Omental fat pad (tissue), 4 donors: Measurements from ENCODE around the gene HEATR5A. TPM values are rescaled to one million over a fixed set of nuclear protein-coding genes. Genes with fewer than 3 reads are reported as not detected.
A peak's percentile ranks its signal among the peaks of the same experiment; 100 is the strongest.
"Not testable (repeated sequence)": the region's sequence is repeated elsewhere in the genome, so short reads cannot be mapped to it uniquely, and the experiment has no call there.

Experiments
- ATAC-seq: fragments of 150-250 bp; one replicate; pipeline ENCODE4 v1.9.1; 2016; ENCODE audit warnings: mild to moderate bottlenecking, moderate library complexity; ENCODE audit not compliant: low FRiP score
- DNase-seq: peaks from one replicate; pipeline ENCODE4 v3.0.0-alpha.2; 2019; ENCODE audit warnings: low spot score
- CTCF ChIP-seq, 3 donors: fragments of 450-650 bp; IDR thresholded peaks; one replicate each; pipeline ENCODE4 v1.5.1; 2016 to 2017; ENCODE audit warnings: antibody characterized with exemption in 3 of 3, mild to moderate bottlenecking in 3 of 3, moderate library complexity in 2 of 3
- total RNA-seq, 4 donors: library from RNA; depleted of rRNA; stranded (reverse); fragments of >200 nt; gene quantifications; one replicate each; pipeline ENCODE4 v1.1.0, GENCODE V29; 2016

The HEATR5A gene
- total RNA-seq, 4 donors from 2014 or later = 29.4 to 41.8 (median 31.9) TPM

- DNase-seq (no peak), ATAC-seq (no peak)
- TF ChIP-seq CTCF (IDR thresholded peaks at IDR 0.05) = no peak
These were observed 152.1 kb downstream of the HEATR5A start for GRCh38 chr14:31268216-31268615.

DNA sequence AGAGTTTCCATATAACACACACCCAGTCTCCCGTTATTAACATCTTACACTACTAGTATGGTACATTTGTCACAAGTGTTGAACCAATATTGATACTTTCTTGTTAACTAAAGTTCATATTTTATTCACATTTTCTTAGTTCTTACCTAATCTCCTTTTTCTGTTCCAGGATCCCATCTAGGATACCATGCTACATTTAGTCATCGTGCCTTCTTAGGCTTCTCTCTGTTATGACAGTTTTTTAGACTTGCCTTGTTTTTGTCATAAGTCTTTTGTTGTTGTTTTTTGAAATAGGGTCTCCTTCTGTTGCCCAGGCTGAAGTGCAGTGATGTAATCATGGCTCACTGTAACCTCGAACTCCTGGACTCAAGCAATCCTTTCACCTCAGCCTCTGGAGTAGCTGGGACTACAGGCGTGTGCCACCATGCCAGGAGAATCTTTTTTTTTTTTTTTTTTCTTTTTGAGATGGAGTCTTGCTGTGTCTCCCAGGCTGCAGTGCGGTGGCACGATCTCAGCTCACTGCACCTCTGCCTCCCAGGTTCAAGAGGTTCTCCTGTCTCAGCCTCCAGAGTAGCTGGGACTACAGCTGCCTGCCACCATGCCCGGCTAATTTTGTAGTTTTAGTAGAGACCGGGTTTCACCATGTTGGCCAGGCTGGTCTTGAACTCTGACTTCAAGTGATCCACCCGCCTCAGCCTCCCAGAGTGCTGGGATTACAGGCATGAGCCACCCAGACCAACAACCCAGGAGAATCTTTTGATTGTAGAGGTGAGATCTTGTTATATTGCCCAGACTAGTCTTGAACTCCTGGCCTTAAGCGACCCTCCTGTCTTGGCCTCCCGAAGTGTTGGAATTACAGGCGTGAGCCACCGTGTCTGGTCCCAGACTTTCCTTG lies 153.7 kb downstream of the HEATR5A start:
- no peak for TF ChIP-seq CTCF (IDR thresholded peaks at IDR 0.05)
- no peak for ATAC-seq
- no peak for DNase-seq

- no peak for TF ChIP-seq CTCF (IDR thresholded peaks at IDR 0.05)
- ATAC-seq (no peak), DNase-seq (no peak)
These were observed 154.5 kb downstream of the HEATR5A start for GRCh38 chr14:31265701-31266398.

DNA sequence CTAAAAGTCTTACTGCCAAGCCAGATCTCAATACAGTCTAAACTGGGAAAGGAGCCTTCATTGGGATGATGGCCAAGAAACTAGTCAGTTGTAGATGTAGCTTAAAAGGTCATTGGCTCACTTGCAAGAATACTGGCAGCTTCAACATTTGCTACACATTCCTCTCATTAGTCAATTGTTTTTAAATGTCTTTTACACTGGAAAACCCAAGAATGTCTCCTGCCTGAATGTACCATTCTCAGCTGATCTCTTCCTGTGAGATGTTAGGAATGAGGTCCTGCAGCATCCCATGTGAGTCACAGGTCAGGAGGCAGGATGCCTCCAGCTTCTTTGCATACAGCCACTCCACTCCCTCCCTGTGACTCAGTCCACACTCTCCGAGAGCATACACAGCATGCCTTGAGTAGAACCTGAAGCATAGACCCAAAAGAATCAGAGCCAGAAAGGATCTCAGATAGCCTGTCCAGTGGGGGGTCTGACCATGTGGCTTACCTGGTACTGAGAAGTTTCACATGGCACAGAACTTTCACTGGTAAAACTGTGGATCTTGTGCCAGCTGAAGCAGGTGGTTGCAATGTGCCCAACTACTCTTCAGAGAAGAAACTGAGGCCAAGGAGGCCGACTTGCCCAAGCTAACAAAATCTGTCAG lies 156.7 kb downstream of the HEATR5A start:
- peak; percentile 97 for ATAC-seq
- TF ChIP-seq CTCF (IDR thresholded peaks at IDR 0.05) = no peak
- DNase-seq = peak; percentile 46

GRCh38 chr14:31261859-31262731 lies 158.3 kb downstream of the HEATR5A start:
- no peak for TF ChIP-seq CTCF (IDR thresholded peaks at IDR 0.05)
- DNase-seq (no peak), ATAC-seq (no peak)

DNA sequence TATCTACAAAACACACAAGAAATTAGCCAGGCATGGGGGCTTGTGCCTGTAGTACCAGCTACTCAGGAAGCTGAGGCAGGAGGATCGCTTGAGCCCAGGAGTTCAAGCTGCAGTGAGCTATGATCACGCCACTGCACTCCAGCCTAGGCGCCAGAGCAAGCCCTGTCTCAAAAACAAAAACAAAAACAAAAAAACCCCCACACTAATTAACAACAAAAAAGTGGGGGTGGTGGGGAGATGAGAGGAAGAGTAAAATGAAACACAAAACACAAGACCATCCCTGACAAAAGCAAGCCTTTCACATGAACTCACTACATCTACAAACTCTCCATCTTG lies 158.9 kb downstream of the HEATR5A start:
- no peak for DNase-seq
- ATAC-seq = no peak
- no peak for TF ChIP-seq CTCF (IDR thresholded peaks at IDR 0.05)

DNA sequence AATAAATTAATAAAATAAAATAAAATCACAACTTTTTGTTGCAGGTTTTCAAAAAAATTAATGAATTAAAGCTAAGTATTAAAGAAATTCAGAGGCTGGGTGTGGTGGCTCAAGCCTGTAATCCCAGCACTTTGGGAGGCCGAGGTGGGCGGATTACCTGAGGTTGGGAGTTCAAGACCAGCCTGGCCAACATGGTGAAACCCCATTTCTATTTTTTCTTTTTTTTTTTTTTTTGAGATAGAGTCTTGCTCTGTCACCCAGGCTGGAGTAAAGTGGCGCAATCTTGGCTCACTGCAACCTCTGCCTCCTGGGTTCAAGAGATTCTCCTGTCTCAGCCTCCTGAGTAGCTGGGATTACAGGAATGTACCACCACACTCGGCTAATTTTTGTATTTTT lies 161.3 kb downstream of the HEATR5A start:
- ATAC-seq, DNase-seq: not testable (repeated sequence)
